ENCODE data around the gene ARMH1. TPM values are rescaled to one million over a fixed set of nuclear protein-coding genes. Genes with fewer than 3 reads are reported as not detected.
"Not testable (repeated sequence)": the region's sequence is repeated elsewhere in the genome, so short reads cannot be mapped to it uniquely, and the experiment has no call there.

Gene ARMH1
- total RNA-seq, 6 donors from 2014 or later = 4.6 to 29.3 (median 13.0) TPM

DNA sequence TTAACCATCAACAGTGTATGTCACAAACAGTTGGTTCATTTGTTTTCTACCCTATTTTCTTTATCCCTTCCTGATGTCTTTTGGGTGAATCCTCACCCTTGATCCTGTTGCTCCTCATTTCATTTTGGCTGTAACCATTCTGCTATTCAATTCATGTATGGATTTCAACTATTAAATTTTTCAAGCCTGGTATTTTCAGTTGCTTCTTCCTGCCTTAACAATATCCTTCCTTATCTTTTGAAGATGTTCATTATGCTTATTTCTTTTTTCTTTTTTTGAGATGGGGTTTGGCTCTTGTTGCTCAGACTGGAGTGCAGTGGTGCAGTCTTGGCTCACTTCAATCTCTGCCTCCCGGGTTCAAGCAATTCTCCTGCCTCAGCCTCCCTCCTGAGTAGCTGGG lies 59.3 kb downstream of the ARMH1 start:
- Histone ChIP-seq H3K27ac (peak overlapping the region in 1 of 4 donors; percentile 32), H3K4me1 (peaks cover 13 to 25% (median 15%) of the 10 kb centered on the region in 4 donors), H3K27me3 (no peaks in the 10 kb centered on the region), H3K9me3 (no peaks in the 10 kb centered on the region), H3K36me3 (no peaks in the 10 kb centered on the region), H3K4me3 (no peak overlapping the region)
- no peak for ATAC-seq (ENCODE audit: low FRiP score in 2 of 2)
- no peak for DNase-seq
- TF ChIP-seq, protein P1, sequence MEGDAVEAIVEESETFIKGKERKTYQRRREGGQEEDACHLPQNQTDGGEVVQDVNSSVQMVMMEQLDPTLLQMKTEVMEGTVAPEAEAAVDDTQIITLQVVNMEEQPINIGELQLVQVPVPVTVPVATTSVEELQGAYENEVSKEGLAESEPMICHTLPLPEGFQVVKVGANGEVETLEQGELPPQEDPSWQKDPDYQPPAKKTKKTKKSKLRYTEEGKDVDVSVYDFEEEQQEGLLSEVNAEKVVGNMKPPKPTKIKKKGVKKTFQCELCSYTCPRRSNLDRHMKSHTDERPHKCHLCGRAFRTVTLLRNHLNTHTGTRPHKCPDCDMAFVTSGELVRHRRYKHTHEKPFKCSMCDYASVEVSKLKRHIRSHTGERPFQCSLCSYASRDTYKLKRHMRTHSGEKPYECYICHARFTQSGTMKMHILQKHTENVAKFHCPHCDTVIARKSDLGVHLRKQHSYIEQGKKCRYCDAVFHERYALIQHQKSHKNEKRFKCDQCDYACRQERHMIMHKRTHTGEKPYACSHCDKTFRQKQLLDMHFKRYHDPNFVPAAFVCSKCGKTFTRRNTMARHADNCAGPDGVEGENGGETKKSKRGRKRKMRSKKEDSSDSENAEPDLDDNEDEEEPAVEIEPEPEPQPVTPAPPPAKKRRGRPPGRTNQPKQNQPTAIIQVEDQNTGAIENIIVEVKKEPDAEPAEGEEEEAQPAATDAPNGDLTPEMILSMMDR (IDR thresholded peaks at IDR 0.05) = no peak
- no peak for TF ChIP-seq EP300 (IDR thresholded peaks at IDR 0.05)
- no peak for TF ChIP-seq POLR2AphosphoS5 (IDR thresholded peaks at IDR 0.05)
- no peak for TF ChIP-seq POLR2A (IDR thresholded peaks at IDR 0.05)
- WGBS, 2 donors = 85% methylated on average over 1 of the region's 1 CpG

GRCh38 chr1:44735992-44736391 lies 61.5 kb downstream of the ARMH1 start:
- 95 to 100% methylated on average over 1 of the region's 1 CpG for WGBS, 2 donors
- Histone ChIP-seq H3K4me3 (no peak overlapping the region), H3K4me1 (peaks cover 6 to 13% (median 7%) of the 10 kb centered on the region in 4 donors), H3K27me3 (no peaks in the 10 kb centered on the region), H3K36me3 (no peaks in the 10 kb centered on the region), H3K9me3 (no peaks in the 10 kb centered on the region), H3K27ac (no peak overlapping the region)
- no peak for DNase-seq
- ATAC-seq (ENCODE audit: low FRiP score in 2 of 2) = no peak
- TF ChIP-seq, protein P1 (IDR thresholded peaks at IDR 0.05) = no peak
- TF ChIP-seq POLR2A (IDR thresholded peaks at IDR 0.05) (no peak), POLR2AphosphoS5 (IDR thresholded peaks at IDR 0.05) (no peak), EP300 (IDR thresholded peaks at IDR 0.05) (no peak)

- 68 to 95% methylated on average over 1 of the region's 1 CpG for WGBS, 2 donors
- Histone ChIP-seq H3K27ac (peak overlapping the region; percentile 75 to 93 (median 87)), H3K4me3 (peak overlapping the region in 3 of 4 donors; percentile 39 to 65 (median 56))
- ATAC-seq (ENCODE audit: low FRiP score in 2 of 2); DNase-seq; H3K36me3 ChIP-seq; H3K9me3 ChIP-seq; H3K4me1 ChIP-seq; H3K27me3 ChIP-seq: not testable (repeated sequence)
Observed at GRCh38 chr1:44738953-44739306, 64.4 kb downstream of the ARMH1 start.

DNA sequence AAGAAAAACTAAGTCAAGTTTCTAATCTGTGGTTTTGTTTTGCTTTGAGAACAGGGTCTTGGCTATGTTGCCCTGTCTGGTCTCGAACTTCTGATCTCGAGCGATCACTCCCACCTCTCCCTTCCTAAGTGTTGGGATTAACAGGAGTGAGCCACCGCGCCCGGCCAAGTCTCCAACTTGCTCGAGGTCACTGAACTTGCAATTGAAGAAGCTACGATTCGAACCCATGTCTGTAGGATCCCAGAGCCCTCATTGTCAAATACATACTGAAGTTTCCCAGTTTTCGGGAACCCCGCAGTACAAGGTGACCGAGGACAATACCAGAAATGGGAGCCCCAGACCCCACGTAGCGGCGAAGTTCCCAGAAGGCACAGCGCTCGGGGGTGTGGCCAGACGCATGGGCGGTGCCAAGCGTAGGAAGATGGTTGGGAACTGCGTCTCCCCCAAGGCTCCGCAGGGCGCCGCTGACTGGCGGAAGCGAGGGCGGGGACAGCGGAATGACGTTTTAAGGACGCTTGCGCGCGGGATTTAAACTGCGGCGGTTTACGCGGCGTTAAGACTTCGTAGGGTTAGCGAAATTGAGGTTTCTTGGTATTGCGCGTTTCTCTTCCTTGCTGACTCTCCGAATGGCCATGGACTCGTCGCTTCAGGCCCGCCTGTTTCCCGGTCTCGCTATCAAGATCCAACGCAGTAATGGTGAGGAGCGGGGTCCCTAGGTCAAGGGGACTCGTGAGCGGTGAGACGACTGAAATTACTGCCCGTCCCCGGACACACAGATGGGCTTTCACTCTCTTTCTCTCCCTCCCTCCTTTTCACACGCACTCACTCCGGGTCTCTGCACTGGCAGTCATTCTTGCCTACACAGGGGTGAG lies 65.0 kb downstream of the ARMH1 start, which contains the start of gene KIF2C:
KIF2C (plus strand) TSS at position 531 of the 872 bp plus-strand sequence; CDS start at position 627, 96 bp downstream.
- peak within 1 kb of the TSS; percentile 25 to 65 (median 48) for H3K4me3 ChIP-seq
- 0 to 1% methylated on average over 38 to 55 of the region's 57 CpGs for WGBS, 2 donors
- peaks cover 6 to 9% (median 7%) of the 10 kb centered on the region in 4 donors for H3K4me1 ChIP-seq
- TF ChIP-seq POLR2AphosphoS5 (IDR thresholded peaks at IDR 0.05) = peak; percentile 69 to 92
- TF ChIP-seq POLR2A (IDR thresholded peaks at IDR 0.05) = peak in 3 of 4 donors; percentile 62 to 79 (median 64)
- TF ChIP-seq, protein P1 (IDR thresholded peaks at IDR 0.05) = peak in 3 of 6 experiments; percentile 19 to 39 (median 21)
- peak in 1 of 4 donors; percentile 67 for TF ChIP-seq EP300 (IDR thresholded peaks at IDR 0.05)
- DNase-seq (peak; percentile 97 to 99), ATAC-seq (ENCODE audit: low FRiP score in 2 of 2) (peak; percentile 99 to 100)
- no peaks in the 10 kb centered on the region for H3K36me3 ChIP-seq
- H3K27ac ChIP-seq = peak within 1 kb of the TSS; percentile 75 to 93 (median 87)
- H3K27me3 ChIP-seq = no peaks in the 10 kb centered on the region
- no peaks in the 10 kb centered on the region for H3K9me3 ChIP-seq

GRCh38 chr1:44740179-44740617 lies 65.7 kb downstream of the ARMH1 start:
- ATAC-seq (ENCODE audit: low FRiP score in 2 of 2) = peak in 1 of 2 donors; percentile 5
- 2 to 3% methylated on average over 14 of the region's 14 CpGs for WGBS, 2 donors
- no peaks in the 10 kb centered on the region for H3K9me3 ChIP-seq
- H3K27ac ChIP-seq = peak overlapping the region in 3 of 4 donors; percentile 75 to 87 (median 87)
- no peaks in the 10 kb centered on the region for H3K27me3 ChIP-seq
- TF ChIP-seq EP300 (IDR thresholded peaks at IDR 0.05) (no peak), POLR2A (IDR thresholded peaks at IDR 0.05) (no peak), POLR2AphosphoS5 (IDR thresholded peaks at IDR 0.05) (no peak)
- TF ChIP-seq, protein P1 (IDR thresholded peaks at IDR 0.05) = no peak
- H3K4me3 ChIP-seq = peak overlapping the region in 3 of 4 donors; percentile 39 to 65 (median 56)
- H3K36me3 ChIP-seq = no peaks in the 10 kb centered on the region
- no peak for DNase-seq
- peaks cover 6 to 9% (median 7%) of the 10 kb centered on the region in 4 donors for H3K4me1 ChIP-seq
